ENCODE measurements around the gene ATAD1. TPM values are rescaled to one million over a fixed set of nuclear protein-coding genes. Genes with fewer than 3 reads are reported as not detected.
"Not testable (repeated sequence)": the region's sequence is repeated elsewhere in the genome, so short reads cannot be mapped to it uniquely, and the experiment has no call there.

ATAD1 gene
- total and polyA plus RNA-seq, 2 donors (not counting 1 experiment from before 2014, with no cell fraction given), result 34.7 to 49.0 TPM

DNA sequence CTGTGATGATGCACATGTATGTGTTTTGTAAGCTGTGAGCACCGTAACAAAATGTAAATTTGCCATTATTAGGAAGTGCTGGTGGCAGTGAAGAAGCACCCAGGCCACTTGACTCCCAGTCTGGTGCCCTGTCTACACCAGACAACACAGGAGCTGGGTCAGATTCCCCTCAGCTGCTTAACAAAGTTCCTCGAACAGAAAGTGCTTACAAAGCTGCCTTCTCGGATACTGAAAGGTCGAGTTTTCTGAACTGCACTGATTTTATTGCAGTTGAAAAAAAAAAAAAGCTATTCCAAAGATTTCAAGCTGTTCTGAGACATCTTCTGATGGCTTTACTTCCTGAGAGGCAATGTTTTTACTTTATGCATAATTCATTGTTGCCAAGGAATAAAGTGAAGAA is 71.1 kb downstream of the ATAD1 start:
- no peaks in the 10 kb centered on the region for H3K79me2 ChIP-seq (ENCODE audit: control insufficient read depth, insufficient read depth, low read length)
- H3K27me3 ChIP-seq (ENCODE audit: control insufficient read depth, insufficient read depth, low read length), result no peaks in the 10 kb centered on the region
- peaks cover 22% of the 10 kb centered on the region for H3K36me3 ChIP-seq (ENCODE audit: control insufficient read depth, insufficient read depth, low read length)
- peaks cover 7% of the 10 kb centered on the region for H3K4me1 ChIP-seq (ENCODE audit: control insufficient read depth, extremely low read depth, insufficient read depth, low read length)
- no peak overlapping the region for H3K4me3 ChIP-seq (replicated peaks in 1 of 4; ENCODE audit: control extremely low read depth in 1 of 4, insufficient read depth in 1 of 4, low read depth in 3 of 4, low read length in 4 of 4)
- no peak overlapping the region for H3K4me2 ChIP-seq (ENCODE audit: extremely low read depth, insufficient read depth, low read length)
- H3K9ac ChIP-seq (ENCODE audit: insufficient read depth, low read length), result no peak overlapping the region
- no peak overlapping the region for H3K27ac ChIP-seq (ENCODE audit: insufficient read depth, low read length)
- no peak overlapping the region for H2AFZ ChIP-seq (ENCODE audit: low read length)
- no peak for DNase-seq (ENCODE audit: low read depth in 2 of 2)
- no peaks in the 10 kb centered on the region for H3K9me3 ChIP-seq (ENCODE audit: control insufficient read depth, insufficient read depth, low read depth, low read length)
- no peak for TF ChIP-seq EZH2 (IDR thresholded peaks at IDR 0.05; ENCODE audit: low read length, missing control alignments)
- TF ChIP-seq, protein P1, sequence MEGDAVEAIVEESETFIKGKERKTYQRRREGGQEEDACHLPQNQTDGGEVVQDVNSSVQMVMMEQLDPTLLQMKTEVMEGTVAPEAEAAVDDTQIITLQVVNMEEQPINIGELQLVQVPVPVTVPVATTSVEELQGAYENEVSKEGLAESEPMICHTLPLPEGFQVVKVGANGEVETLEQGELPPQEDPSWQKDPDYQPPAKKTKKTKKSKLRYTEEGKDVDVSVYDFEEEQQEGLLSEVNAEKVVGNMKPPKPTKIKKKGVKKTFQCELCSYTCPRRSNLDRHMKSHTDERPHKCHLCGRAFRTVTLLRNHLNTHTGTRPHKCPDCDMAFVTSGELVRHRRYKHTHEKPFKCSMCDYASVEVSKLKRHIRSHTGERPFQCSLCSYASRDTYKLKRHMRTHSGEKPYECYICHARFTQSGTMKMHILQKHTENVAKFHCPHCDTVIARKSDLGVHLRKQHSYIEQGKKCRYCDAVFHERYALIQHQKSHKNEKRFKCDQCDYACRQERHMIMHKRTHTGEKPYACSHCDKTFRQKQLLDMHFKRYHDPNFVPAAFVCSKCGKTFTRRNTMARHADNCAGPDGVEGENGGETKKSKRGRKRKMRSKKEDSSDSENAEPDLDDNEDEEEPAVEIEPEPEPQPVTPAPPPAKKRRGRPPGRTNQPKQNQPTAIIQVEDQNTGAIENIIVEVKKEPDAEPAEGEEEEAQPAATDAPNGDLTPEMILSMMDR (conservative IDR thresholded peaks at IDR 0.05 in 1 of 2, IDR thresholded peaks at IDR 0.05 in 1 of 2; ENCODE audit: low read depth in 1 of 2, low read length in 2 of 2), result no peak
- no peaks in the 10 kb centered on the region for H4K20me1 ChIP-seq (ENCODE audit: control insufficient read depth, extremely low read depth, insufficient read depth, low read length)

DNA sequence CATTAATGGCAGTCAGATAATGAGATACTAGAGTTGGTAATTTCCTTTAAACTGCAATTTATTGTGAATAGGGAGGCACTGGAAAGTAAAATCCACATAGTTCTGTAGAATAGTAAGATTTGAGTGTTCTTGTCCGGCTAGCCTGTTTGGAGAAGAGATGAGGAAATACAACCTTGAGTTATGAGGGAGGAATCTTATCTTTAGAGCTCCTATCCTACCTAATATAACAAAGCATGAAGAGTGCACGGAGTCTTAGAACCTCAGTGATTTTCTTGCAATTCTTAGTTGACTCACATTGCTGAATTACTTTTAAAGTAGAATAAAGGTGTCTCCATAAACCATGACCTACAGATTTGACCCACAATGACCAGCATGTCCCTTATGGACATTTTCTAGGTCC is 73.4 kb downstream of the ATAD1 start:
- Histone ChIP-seq H3K79me2 (ENCODE audit: control insufficient read depth, insufficient read depth, low read length) (no peaks in the 10 kb centered on the region), H3K4me3 (replicated peaks in 1 of 4; ENCODE audit: control extremely low read depth in 1 of 4, insufficient read depth in 1 of 4, low read depth in 3 of 4, low read length in 4 of 4) (no peak overlapping the region), H3K36me3 (ENCODE audit: control insufficient read depth, insufficient read depth, low read length) (peaks cover 22% of the 10 kb centered on the region), H3K9me3 (ENCODE audit: control insufficient read depth, insufficient read depth, low read depth, low read length) (no peaks in the 10 kb centered on the region), H3K9ac (ENCODE audit: insufficient read depth, low read length) (no peak overlapping the region), H3K27ac (ENCODE audit: insufficient read depth, low read length) (no peak overlapping the region), H2AFZ (ENCODE audit: low read length) (no peak overlapping the region), H3K4me2 (ENCODE audit: extremely low read depth, insufficient read depth, low read length) (no peak overlapping the region), H3K4me1 (ENCODE audit: control insufficient read depth, extremely low read depth, insufficient read depth, low read length) (peaks cover under 1% of the 10 kb centered on the region), H4K20me1 (ENCODE audit: control insufficient read depth, extremely low read depth, insufficient read depth, low read length) (no peaks in the 10 kb centered on the region), H3K27me3 (ENCODE audit: control insufficient read depth, insufficient read depth, low read length) (no peaks in the 10 kb centered on the region)
- TF ChIP-seq, protein P1 (conservative IDR thresholded peaks at IDR 0.05 in 1 of 2, IDR thresholded peaks at IDR 0.05 in 1 of 2; ENCODE audit: low read depth in 1 of 2, low read length in 2 of 2), result no peak
- TF ChIP-seq EZH2 (IDR thresholded peaks at IDR 0.05; ENCODE audit: low read length, missing control alignments), result no peak
- DNase-seq (ENCODE audit: low read depth in 2 of 2), result no peak

DNA sequence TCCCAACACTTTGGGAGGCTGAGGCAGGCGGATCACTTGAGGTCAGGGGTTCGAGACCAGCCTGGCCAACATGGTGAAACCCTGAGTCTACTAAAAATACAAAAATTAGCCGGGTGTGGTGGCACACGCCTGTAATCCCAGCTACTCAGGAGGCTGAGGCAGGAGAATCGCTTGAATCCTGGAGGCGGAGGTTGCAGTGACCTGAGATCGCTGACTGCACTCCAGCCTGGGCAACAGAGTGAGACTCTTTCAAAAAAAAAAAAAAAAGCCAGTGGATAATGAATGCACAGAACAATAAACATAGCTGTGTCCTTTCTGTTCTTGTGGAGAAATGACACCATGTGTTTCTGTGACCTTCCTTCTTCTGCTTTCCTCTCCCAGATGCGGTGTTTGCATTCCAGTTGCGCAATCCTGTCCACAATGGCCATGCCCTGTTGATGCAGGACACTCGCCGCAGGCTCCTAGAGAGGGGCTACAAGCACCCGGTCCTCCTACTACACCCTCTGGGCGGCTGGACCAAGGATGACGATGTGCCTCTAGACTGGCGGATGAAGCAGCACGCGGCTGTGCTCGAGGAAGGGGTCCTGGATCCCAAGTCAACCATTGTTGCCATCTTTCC is 74.9 kb downstream of the ATAD1 start:
- H3K27me3 ChIP-seq (ENCODE audit: control insufficient read depth, insufficient read depth, low read length); H4K20me1 ChIP-seq (ENCODE audit: control insufficient read depth, extremely low read depth, insufficient read depth, low read length); H3K79me2 ChIP-seq (ENCODE audit: control insufficient read depth, insufficient read depth, low read length); H3K4me3 ChIP-seq (replicated peaks in 1 of 4; ENCODE audit: control extremely low read depth in 1 of 4, insufficient read depth in 1 of 4, low read depth in 3 of 4, low read length in 4 of 4); H3K4me1 ChIP-seq (ENCODE audit: control insufficient read depth, extremely low read depth, insufficient read depth, low read length); H3K9ac ChIP-seq (ENCODE audit: insufficient read depth, low read length); H3K4me2 ChIP-seq (ENCODE audit: extremely low read depth, insufficient read depth, low read length); H2AFZ ChIP-seq (ENCODE audit: low read length); H3K27ac ChIP-seq (ENCODE audit: insufficient read depth, low read length); H3K9me3 ChIP-seq (ENCODE audit: control insufficient read depth, insufficient read depth, low read depth, low read length): not testable (repeated sequence)
- H3K36me3 ChIP-seq (ENCODE audit: control insufficient read depth, insufficient read depth, low read length), result peaks cover 21% of the 10 kb centered on the region
- DNase-seq (ENCODE audit: low read depth in 2 of 2), result peak in 1 of 2 donors; percentile 16

All from fibroblast of lung (primary cell).